HG02884 (cell line): Measurements from ENCODE around the gene COX7A1.

Source experiments
- ATAC-seq: cut with Tn5 transposase; IDR thresholded peaks from one replicate; pipeline ENCODE4 v1.9.1; 2021; ENCODE audit warnings: mild to moderate bottlenecking, moderate library complexity; ENCODE audit not compliant: unreplicated experiment

COX7A1 gene

DNA sequence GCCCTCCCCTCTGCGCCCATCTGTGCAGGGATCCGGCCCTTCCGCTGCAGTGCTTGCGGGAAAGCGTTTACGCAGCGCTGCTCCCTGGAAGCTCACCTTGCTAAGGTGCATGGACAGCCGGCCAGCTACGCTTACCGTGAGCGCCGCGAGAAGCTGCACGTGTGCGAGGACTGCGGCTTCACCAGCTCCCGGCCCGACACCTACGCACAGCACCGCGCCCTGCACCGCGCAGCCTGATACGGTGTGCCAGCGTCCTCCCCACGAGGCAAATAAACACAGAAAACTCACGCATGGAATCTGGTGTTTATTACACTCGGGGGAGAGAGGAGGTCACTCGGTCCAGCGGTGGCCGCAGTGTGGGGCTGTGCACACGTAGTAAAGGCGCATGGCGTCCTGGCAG is 38.8 kb downstream of the COX7A1 start:
- ATAC-seq, result no peak

- ATAC-seq, result no peak
Observed at GRCh38 chr19:36112678-36113077, 39.6 kb downstream of the COX7A1 start.

DNA sequence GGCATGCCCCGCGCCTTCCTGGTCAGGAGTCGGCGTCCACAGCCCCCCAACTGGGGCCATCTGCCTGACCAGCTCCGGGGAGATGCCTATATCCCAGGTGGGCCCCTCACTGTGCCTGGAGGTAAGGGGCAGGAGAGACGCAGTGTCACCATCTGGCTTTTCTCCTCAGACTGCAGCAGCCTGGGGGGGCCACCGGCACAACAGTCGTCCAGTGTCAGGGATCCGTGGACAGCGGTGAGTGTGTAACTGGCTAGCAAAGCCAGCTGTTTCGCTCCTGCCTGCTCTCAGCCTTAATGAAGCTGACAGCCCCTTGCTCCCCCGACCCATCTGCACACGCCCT is 41.1 kb downstream of the COX7A1 start:
- ATAC-seq, result no peak

DNA sequence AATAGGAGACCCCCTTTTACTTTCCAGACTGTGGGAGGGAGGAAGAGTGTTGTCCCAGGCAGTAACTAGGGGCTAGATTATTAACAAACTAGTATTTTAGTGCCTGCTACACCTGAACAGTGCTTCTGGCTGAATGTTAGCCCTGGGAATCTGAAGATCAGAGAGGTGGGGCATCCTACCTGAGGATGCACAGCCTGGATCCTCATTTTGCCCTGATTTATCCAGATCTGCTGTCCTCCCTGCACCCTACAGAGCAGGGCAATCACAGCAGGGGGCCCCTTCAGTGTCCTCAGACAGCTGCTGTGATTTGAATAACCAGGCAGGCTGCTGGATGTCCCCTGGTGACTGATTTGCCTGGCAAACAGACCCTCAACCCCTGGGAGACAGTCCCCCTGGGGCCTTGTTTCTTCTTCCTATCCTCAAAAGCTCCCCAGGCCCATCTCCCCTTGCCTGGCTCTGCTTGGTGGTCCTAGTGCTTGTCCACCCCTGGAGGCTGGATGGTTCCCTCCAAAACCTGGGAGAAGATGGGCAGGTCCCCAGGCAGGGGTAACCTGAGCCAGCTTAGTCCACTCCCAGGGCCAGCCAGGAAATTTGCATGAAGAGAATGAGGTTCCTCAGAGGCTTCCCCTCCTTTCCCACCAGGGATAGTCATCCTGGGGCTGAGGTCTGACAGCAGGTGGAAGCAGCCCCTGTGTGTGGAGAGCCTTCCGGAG is 41.6 kb downstream of the COX7A1 start, which contains the start of gene OVOL3:
TSS of gene OVOL3 (plus strand) at position 657 of the 713 bp plus-strand sequence. CDS start 60 bp downstream, outside the sequence.
- ATAC-seq, result no peak

DNA sequence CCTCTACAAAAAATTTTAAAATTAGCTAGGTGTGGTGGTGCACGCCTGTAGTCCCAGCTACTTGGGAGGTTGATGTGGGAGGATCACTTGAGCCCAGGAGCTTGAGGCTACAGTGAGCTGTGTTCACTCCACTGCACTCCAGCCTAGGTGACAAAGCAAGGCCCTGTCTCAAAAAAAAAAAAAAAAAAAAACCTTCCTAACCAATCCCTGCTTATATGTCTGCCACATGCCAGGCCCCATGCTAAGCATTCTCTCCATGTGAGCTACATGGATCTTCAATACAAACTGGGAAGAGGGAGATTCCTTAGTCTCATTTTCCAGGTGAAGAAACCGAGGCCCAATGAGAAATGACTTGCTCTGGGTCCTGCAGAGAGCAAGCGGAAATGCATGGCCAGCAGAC is 43.6 kb downstream of the COX7A1 start:
- no peak for ATAC-seq

GRCh38 chr19:36106991-36107390 is 45.3 kb downstream of the COX7A1 start:
- no peak for ATAC-seq

DNA sequence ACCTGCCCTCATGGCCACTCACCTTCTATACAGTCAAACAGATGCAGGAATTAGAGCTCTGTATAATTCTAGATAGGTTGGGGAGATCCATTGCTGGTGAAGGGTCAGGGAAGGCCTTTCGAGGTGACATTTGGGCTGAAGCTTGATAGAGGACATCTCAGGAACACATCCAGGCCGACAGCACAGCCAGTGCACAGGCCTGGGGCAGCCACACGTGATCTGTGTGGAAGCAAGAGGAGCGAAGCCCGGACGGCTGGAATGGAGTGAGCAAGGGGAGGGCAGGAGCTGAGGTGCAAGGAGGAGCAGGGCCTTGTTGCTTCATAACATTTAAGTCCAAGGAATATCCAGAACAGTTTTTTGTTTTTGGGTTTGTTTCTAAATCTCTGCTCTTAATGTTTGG is 45.8 kb downstream of the COX7A1 start:
- ATAC-seq, result no peak

DNA sequence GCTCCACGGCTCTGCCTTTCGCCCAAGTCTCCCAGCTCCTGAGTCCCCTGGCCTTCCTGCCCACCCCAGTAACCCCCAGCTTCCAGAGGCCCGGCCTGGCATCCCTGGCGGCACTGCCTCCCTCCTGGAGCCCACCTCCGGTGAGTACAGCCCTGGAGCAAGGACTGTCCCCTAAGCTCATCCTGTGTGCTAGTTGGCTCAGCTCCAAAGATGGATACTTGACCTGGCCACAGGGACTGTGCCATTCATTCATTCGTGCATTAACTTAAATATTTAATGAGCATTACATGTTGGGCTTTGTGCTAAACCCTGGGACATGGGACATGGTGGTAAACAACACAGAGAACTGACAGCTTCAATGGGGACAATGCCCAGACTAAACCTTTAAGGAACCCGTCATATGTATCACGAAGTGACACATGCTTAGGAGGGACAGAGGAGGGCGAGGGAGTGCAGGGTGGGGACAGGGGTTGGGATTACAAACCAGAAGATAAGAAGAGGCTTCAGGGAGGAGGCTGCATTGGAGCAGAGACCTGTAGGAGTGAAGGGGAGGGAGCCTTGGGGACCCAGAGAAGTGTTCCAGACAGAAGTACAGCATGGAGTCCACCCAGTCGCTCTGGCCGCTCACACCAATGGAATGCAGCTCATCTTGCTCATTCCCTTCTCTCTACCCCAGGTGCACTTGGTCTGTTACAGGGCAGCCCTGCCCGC is 48.2 kb downstream of the COX7A1 start:
- no peak for ATAC-seq

DNA sequence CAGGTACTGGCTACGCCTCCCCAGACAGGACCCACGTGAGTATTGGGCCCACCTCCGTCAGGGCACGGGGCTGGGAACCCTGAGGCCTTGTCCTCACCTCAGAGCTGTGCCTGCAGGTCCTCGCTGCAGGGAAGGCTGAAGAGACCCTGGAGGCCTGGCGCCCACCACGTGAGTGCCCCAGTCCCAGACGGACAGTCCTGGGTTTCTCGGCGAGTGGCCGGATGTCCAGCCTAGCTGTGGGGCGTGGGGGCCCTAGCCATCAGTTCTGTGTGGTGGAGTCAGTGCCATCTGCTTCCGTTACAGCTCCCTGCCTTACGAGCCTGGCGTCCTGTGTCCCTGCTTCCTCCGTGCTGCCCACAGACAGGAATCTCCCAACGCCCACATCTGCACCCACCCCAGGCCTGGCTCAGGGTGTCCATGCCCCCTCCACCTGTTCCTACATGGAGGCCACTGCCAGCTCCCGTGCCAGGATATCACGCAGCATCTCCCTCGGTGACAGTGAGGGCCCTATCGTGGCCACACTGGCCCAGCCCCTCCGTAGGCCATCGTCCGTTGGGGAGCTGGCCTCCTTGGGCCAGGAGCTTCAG is 49.1 kb downstream of the COX7A1 start:
- no peak for ATAC-seq

DNA sequence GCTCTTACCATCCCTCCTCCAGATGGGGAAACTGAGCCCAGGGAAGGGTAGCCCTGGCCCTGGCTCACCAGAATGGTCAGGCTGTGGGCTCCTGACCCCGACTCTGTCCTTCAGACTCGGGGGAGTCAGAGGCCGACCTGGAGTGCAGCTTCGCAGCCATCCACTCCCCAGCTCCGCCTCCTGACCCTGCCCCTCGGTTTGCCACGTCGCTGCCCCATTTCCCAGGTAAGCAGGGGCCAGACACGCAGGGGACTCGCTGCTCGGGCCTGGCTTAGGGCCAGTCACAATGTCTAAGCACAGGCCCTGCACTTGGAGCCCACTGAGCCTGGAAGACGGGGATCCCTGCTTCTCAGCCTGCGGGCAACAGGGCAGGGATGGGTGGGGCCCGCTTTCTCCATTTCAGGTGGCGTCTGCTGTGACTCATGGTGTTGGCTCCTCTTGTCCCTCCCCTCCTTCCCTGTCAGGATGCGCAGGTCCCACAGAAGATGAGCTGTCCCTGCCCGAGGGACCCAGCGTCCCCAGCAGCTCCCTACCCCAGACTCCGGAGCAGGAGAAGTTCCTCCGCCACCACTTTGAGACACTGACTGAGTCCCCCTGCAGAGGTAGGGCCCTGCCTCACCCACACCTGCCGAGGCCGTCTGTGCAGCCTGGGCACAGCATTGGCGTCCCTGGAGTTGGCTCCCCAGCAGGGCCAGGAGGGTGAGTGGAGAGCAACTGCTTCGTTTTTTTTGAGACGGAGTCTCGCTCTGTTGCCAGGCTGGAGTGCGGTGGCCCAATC is 50.5 kb downstream of the COX7A1 start:
- no peak for ATAC-seq
